ENCODE measurements around the gene MTOR.
"Not testable (repeated sequence)": the region's sequence is repeated elsewhere in the genome, so short reads cannot be mapped to it uniquely, and the experiment has no call there.

Gene MTOR

DNA sequence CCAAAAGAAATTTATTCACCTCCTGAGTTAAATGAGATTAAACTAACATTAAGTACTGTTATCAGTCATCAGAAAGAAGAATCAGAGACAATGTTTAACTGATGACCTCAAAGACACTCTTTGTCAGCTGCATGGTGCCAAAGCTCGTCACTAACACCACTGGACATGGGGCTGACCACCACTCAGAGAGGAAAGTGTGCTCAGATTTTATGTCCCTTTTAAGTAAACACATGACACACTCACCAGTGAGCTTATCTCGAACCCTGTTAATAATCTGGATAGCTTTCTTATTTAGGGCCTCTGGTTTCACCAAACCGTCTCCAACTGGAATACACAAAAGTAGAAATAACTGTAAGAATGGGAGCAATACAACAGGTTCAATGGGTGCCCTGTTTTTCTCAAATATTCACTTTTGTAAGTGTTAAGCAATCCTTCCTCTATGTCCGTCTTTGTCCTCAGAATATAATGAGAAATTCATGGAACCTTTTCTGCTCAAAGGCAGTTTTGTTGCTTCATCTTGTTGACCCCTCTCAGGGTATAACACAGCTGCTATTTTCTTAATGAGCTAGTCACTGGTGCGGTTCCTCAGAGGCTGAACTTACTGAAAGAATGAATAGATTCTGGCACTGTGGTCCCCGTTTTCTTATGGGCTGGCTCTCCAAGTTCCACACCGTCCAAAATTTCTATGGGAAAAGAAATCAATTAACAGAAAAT lies 153.1 kb downstream of the MTOR start:
- TF ChIP-seq POU2F2 (IDR thresholded peaks at IDR 0.05; ENCODE audit: low read depth, low read length) (no peak), POLR2AphosphoS5 (IDR thresholded peaks at IDR 0.05; ENCODE audit: low read depth, low read length) (no peak), POLR2A (IDR thresholded peaks at IDR 0.05; ENCODE audit: low read depth, low read length) (no peak), PAX5 (IDR thresholded peaks at IDR 0.05; ENCODE audit: insufficient read depth, low read length, severe bottlenecking) (no peak), SPI1 (IDR thresholded peaks at IDR 0.05; ENCODE audit: low read depth, low read length) (no peak), TAF1 (IDR thresholded peaks at IDR 0.05; ENCODE audit: low read depth, low read length) (no peak)
- no peak for FAIRE-seq
- no peak for DNase-seq (ENCODE audit: insufficient read length, low spot score)

DNA sequence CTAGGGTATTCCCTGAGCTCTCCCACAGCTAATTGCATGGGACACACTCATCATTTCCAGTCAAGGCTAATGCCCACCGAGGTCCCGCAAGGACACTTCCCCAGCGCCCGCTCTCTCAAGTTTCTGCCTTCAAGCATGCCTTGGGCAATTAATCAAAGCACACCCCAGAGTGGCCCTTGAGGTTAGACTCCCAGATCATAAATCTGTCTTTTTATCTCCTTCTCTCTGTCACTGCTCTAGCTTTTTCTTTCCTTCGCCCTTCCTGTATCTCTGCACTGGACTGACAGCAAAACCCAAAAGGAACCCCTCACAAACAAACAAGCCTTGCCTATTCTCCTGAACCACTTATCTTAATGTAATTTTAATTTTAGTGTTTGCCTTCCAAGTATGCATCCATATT lies 154.8 kb downstream of the MTOR start:
- FAIRE-seq, result no peak
- no peak for DNase-seq (ENCODE audit: insufficient read length, low spot score)
- TF ChIP-seq TAF1 (IDR thresholded peaks at IDR 0.05; ENCODE audit: low read depth, low read length) (no peak), POLR2AphosphoS5 (IDR thresholded peaks at IDR 0.05; ENCODE audit: low read depth, low read length) (no peak), POU2F2 (IDR thresholded peaks at IDR 0.05; ENCODE audit: low read depth, low read length) (no peak), POLR2A (IDR thresholded peaks at IDR 0.05; ENCODE audit: low read depth, low read length) (no peak), PAX5 (IDR thresholded peaks at IDR 0.05; ENCODE audit: insufficient read depth, low read length, severe bottlenecking) (no peak), SPI1 (IDR thresholded peaks at IDR 0.05; ENCODE audit: low read depth, low read length) (no peak)

- TF ChIP-seq POLR2A (IDR thresholded peaks at IDR 0.05; ENCODE audit: low read depth, low read length) (no peak), POU2F2 (IDR thresholded peaks at IDR 0.05; ENCODE audit: low read depth, low read length) (no peak), PAX5 (IDR thresholded peaks at IDR 0.05; ENCODE audit: insufficient read depth, low read length, severe bottlenecking) (no peak), POLR2AphosphoS5 (IDR thresholded peaks at IDR 0.05; ENCODE audit: low read depth, low read length) (no peak), SPI1 (IDR thresholded peaks at IDR 0.05; ENCODE audit: low read depth, low read length) (no peak), TAF1 (IDR thresholded peaks at IDR 0.05; ENCODE audit: low read depth, low read length) (no peak)
- no peak for FAIRE-seq
- no peak for DNase-seq (ENCODE audit: insufficient read length, low spot score)
Measured at GRCh38 chr1:11105586-11105985, 156.8 kb downstream of the MTOR start.

DNA sequence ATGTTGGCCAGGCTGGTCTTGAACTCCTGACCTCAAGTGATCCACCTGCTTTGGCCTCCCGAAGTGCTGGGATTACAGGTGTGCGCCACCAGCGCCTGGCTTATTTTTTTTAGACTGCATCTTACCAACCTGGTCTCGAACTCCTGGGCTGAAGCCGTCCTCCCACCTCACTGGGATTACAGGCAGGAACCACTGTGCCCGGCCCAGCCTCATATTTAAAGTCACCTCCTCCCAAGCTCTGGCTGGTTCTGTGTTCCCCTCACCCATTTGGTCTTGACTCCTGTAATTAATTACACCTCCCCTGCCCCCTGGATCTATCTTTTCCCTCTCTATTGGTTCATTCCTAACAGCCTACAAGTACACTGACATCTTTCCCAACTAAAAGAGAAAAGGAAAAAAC lies 161.0 kb downstream of the MTOR start:
- FAIRE-seq, result no peak
- TF ChIP-seq POLR2A (IDR thresholded peaks at IDR 0.05; ENCODE audit: low read depth, low read length), result no peak
- no peak for TF ChIP-seq POU2F2 (IDR thresholded peaks at IDR 0.05; ENCODE audit: low read depth, low read length)
- no peak for TF ChIP-seq PAX5 (IDR thresholded peaks at IDR 0.05; ENCODE audit: insufficient read depth, low read length, severe bottlenecking)
- no peak for TF ChIP-seq TAF1 (IDR thresholded peaks at IDR 0.05; ENCODE audit: low read depth, low read length)
- TF ChIP-seq SPI1 (IDR thresholded peaks at IDR 0.05; ENCODE audit: low read depth, low read length), result no peak
- TF ChIP-seq POLR2AphosphoS5 (IDR thresholded peaks at IDR 0.05; ENCODE audit: low read depth, low read length), result no peak
- no peak for DNase-seq (ENCODE audit: insufficient read length, low spot score)

DNA sequence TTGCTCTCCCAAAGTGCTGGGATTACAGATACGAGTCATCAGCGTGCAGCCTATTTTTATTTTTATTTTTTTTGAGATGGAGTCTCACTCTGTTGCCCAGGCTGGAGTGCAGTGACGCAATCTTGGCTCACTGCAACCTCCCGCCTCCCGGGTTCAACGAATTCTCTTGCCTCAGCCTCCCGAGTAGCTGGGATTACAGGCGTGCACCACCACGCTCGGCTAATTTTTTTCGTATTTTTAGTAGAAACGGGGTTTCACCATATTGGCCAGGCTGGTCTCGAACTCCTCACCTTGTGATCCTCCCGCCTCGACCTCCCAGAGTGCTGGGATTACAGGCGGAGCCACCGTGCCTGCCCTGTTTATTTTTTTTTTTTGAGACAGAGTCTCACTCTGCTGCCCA lies 161.5 kb downstream of the MTOR start:
- DNase-seq (ENCODE audit: insufficient read length, low spot score); FAIRE-seq: not testable (repeated sequence)

- DNase-seq (ENCODE audit: insufficient read length, low spot score), result no peak
- no peak for TF ChIP-seq PAX5 (IDR thresholded peaks at IDR 0.05; ENCODE audit: insufficient read depth, low read length, severe bottlenecking)
- TF ChIP-seq TAF1 (IDR thresholded peaks at IDR 0.05; ENCODE audit: low read depth, low read length), result no peak
- TF ChIP-seq POLR2A (IDR thresholded peaks at IDR 0.05; ENCODE audit: low read depth, low read length), result no peak
- TF ChIP-seq POLR2AphosphoS5 (IDR thresholded peaks at IDR 0.05; ENCODE audit: low read depth, low read length), result no peak
- FAIRE-seq, result no peak
Measured at GRCh38 chr1:11100149-11100493, 162.2 kb downstream of the MTOR start.

- FAIRE-seq (peak; percentile 95), DNase-seq (ENCODE audit: insufficient read length, low spot score) (peak; percentile 94)
- TF ChIP-seq POU2F2 (IDR thresholded peaks at IDR 0.05; ENCODE audit: low read depth, low read length) (no peak), TAF1 (IDR thresholded peaks at IDR 0.05; ENCODE audit: low read depth, low read length) (peak; percentile 89), SPI1 (IDR thresholded peaks at IDR 0.05; ENCODE audit: low read depth, low read length) (no peak), POLR2A (IDR thresholded peaks at IDR 0.05; ENCODE audit: low read depth, low read length) (peak; percentile 78), PAX5 (IDR thresholded peaks at IDR 0.05; ENCODE audit: insufficient read depth, low read length, severe bottlenecking) (no peak), POLR2AphosphoS5 (IDR thresholded peaks at IDR 0.05; ENCODE audit: low read depth, low read length) (peak; percentile 70; the same call in 1 of the 2 replicates)
Measured at GRCh38 chr1:11099310-11100148, 162.8 kb downstream of the MTOR start, which contains the start of gene EXOSC10. Gene EXOSC10 (minus strand): TSS chr1:11099869. CDS start chr1:11099831, 38 bp downstream.

DNA sequence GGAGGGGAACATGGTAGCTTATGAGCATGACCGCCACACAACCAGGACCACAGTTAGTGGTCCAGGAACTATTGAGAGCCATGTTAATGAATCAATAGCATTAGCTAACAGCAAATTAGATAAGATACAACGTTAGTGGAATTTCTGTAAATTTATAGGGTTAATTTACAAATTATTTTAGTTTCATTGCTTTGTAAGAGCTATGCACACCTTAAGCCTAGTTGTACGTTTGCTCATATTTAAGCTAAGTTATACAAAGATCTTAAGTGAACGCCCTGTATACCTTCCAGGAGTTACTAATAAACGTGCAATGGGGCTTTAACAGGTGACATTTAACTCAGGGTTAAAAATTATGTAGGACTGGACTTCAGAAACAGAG lies 163.4 kb downstream of the MTOR start:
- TF ChIP-seq TAF1 (IDR thresholded peaks at IDR 0.05; ENCODE audit: low read depth, low read length) (no peak), PAX5 (IDR thresholded peaks at IDR 0.05; ENCODE audit: insufficient read depth, low read length, severe bottlenecking) (no peak), SPI1 (IDR thresholded peaks at IDR 0.05; ENCODE audit: low read depth, low read length) (no peak), POLR2AphosphoS5 (IDR thresholded peaks at IDR 0.05; ENCODE audit: low read depth, low read length) (no peak), POU2F2 (IDR thresholded peaks at IDR 0.05; ENCODE audit: low read depth, low read length) (no peak), POLR2A (IDR thresholded peaks at IDR 0.05; ENCODE audit: low read depth, low read length) (no peak)

GRCh38 chr1:11083784-11084183 lies 178.6 kb downstream of the MTOR start:
- not testable (repeated sequence) for FAIRE-seq; DNase-seq (ENCODE audit: insufficient read length, low spot score)

More for the DNA sequence above, 163.4 kb downstream of the MTOR start:
- FAIRE-seq (no peak), DNase-seq (ENCODE audit: insufficient read length, low spot score) (no peak)

GRCh38 chr1:11080931-11081330 lies 181.4 kb downstream of the MTOR start:
- TF ChIP-seq POLR2A (IDR thresholded peaks at IDR 0.05; ENCODE audit: low read depth, low read length) (no peak), SPI1 (IDR thresholded peaks at IDR 0.05; ENCODE audit: low read depth, low read length) (no peak), POLR2AphosphoS5 (IDR thresholded peaks at IDR 0.05; ENCODE audit: low read depth, low read length) (no peak), PAX5 (IDR thresholded peaks at IDR 0.05; ENCODE audit: insufficient read depth, low read length, severe bottlenecking) (no peak), TAF1 (IDR thresholded peaks at IDR 0.05; ENCODE audit: low read depth, low read length) (no peak), POU2F2 (IDR thresholded peaks at IDR 0.05; ENCODE audit: low read depth, low read length) (no peak)
- FAIRE-seq, result no peak
- DNase-seq (ENCODE audit: insufficient read length, low spot score), result no peak
